ENCODE measurements around the gene CARM1.
"Not testable (repeated sequence)": the region's sequence is repeated elsewhere in the genome, so short reads cannot be mapped to it uniquely, and the experiment has no call there.

The CARM1 gene

GRCh38 chr19:10870955-10871603 is at the start of gene CARM1:
Gene CARM1 (plus strand): TSS chr19:10871553. CDS start chr19:10871703, 150 bp downstream.
- peak within 1 kb of the TSS; percentile 69 to 97 (median 85) for H3K4me3 ChIP-seq
- peak within 1 kb of the TSS; percentile 69 to 96 (median 92) for H3K27ac ChIP-seq

DNA sequence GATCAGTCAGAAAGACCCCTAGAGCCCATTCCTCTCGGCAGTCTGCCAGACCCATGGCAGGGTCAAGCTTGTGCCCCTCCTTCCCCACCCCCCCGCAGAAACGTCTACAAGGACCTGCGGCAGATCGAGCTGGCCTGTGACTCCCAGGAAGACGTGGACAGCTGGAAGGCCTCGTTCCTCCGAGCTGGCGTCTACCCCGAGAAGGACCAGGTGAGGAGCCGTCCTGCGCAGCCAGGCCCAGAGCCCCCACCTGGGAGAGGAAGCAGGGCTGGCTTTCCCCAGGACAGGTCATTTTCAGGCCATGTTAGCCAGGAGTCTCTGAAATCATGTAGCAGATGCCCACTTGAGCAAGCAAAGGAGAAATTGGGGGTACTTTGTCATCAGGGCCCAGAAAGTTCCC is 47.7 kb upstream of the CARM1 start:
- Histone ChIP-seq H3K27ac (no peak overlapping the region), H3K4me3 (no peak overlapping the region)

DNA sequence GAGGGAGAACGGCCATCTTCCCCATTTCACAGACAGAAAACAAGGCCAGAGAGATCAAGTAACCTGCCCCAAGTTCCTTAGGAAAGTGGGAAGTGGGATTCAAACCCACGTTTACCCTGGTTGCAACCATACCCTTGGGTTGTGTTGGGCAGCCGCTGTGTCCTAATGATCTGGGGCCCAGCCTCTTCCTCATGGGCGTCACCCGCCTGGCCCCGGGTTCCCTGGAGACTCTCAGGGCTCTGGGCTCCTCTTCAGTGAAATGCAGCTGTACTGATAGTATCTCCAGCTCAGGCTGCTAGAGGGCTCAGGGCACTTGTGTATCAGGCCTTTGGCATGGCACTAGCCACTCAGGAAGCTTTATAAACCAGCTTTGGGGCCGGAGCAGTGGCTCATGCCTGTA is 45.1 kb upstream of the CARM1 start:
- no peak overlapping the region for H3K27ac ChIP-seq
- H3K4me3 ChIP-seq: no peak overlapping the region

DNA sequence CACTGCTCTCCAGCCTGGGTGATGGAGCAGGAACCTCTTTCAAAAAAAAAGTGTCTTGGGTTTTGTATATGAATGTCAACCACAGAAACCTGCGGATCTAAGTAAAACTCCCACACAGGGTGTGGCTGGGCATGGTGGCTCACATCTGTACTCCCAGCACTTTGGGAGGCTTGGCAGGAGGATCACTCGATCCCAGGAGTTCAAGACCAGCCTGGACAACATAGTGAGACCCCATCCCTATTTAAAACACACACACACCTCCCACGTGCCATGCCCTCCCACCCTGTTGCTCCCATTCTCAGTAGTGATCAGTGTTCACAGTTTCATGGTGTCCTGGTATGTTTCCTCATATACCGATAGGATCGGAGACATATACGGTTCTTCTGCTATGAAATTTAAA is 44.5 kb upstream of the CARM1 start:
- no peak overlapping the region for H3K27ac ChIP-seq

GRCh38 chr19:10828981-10829821 is 42.2 kb upstream of the CARM1 start:
- Histone ChIP-seq H3K27ac (no peak overlapping the region), H3K4me3 (no peak overlapping the region)

More for the DNA sequence above, 44.5 kb upstream of the CARM1 start:
- H3K4me3 ChIP-seq: no peak overlapping the region

DNA sequence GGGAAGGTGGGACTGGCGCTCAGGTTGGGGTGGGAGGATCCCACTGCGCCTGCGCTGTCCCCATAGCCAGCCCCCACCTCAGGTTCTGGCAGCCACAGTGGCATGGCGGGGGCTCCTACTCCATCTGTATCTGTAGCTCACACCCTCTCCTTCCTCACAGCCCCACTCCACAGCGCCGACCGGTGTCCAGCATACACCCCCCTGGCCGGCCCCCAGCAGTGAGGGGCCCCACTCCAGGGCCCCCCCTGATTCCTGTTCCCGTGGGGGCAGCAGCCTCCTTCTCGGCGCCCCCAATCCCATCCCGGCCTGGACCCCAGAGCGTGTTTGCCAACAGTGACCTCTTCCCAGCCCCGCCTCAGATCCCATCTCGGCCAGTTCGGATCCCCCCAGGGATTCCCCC is 41.4 kb upstream of the CARM1 start:
- H3K27ac ChIP-seq: no peak overlapping the region
- H3K4me3 ChIP-seq: no peak overlapping the region

DNA sequence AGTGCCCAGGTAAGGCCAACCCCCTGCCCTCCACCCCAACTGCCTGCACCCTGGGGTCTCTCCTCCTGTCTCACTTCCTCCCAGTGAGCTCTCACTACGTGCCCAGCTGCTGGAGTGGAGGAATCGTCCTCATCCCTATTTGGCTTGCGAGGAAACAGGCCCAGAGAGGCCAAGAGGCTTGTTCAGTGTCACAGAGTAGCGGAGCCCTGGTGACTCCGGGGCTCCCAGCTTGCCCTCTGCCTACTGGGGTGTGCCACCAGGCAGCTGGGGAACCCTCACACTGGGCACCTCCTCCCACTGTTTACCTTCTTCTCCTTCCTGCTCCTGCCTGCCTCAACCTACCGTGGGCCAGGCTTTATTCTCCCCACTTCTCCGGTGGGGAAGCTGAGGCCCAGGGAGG is 41.0 kb upstream of the CARM1 start:
- no peak overlapping the region for H3K4me3 ChIP-seq
- no peak overlapping the region for H3K27ac ChIP-seq

GRCh38 chr19:10830931-10831779 is 40.2 kb upstream of the CARM1 start:
- Histone ChIP-seq H3K27ac (no peak overlapping the region), H3K4me3 (no peak overlapping the region)

DNA sequence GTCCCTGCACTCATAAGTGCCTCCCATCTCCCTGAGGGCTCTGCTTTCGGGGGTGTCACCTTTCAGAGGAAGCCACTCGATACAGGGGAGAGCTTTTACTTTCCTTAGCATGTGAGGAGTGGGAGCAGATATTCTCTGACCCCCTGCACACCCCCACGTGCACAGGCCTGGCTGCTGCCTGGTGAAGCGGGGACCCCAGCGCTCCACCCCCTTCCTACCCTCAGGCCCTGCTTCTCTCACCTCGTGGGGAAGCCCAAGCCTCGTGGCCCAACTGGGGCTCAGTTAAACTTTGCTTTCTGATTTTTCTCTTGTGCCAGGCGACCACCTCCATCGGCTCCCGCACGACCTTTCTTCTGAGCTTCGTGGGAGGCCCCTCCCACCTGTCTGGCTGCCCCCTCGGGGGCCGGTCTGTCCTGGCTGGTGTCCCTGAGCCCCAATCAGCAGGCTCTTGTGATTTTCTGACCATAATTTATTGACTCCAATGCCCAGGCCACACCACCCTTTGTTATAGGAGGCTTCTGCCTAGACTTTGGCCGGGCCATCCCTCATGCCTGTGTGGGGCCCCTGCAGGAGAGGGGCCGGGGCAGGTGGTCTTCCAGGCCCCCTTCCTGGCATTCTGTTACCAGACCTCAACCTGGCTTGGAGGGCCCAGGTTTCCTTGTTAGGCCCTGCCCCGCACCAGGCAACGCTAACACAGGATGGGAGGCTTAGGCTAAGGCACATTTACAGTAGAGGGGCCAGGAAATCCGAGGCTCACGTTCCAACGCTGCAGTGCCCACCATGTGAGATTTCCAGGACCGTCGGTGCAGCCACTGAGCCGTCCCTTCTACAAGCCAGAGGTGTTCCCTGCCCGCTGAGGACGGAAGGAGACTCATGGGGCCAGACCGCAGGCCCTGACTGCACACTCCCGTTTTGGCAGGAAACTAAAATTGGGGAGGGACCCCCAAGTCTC is 39.1 kb upstream of the CARM1 start:
- Histone ChIP-seq H3K4me3 (no peak overlapping the region), H3K27ac (no peak overlapping the region)

DNA sequence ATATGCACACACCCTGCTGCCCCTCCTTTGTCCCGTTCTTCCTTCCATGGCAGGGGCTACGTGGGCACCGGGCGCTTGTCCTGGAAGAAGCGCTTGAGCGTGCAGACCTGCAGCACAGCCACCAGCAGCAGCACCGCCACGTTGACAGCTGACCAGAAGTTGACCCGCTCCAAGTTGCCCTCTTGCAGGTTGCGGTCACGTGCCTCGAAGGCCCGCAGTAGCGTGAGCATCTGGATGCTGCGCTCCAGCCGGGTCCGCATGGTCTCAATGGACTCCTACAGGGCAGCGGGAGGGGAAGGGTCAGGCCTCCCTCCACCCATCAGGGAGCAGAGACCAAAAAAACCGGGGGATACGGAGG is 38.4 kb upstream of the CARM1 start:
- H3K4me3 ChIP-seq: no peak overlapping the region
- H3K27ac ChIP-seq: no peak overlapping the region

GRCh38 chr19:10835089-10835753 is 36.1 kb upstream of the CARM1 start:
- peak overlapping the region in 19 of 21 experiments; percentile 50 to 99 (median 96) for H3K27ac ChIP-seq
- peak overlapping the region; percentile 25 to 68 (median 56) for H3K4me3 ChIP-seq

DNA sequence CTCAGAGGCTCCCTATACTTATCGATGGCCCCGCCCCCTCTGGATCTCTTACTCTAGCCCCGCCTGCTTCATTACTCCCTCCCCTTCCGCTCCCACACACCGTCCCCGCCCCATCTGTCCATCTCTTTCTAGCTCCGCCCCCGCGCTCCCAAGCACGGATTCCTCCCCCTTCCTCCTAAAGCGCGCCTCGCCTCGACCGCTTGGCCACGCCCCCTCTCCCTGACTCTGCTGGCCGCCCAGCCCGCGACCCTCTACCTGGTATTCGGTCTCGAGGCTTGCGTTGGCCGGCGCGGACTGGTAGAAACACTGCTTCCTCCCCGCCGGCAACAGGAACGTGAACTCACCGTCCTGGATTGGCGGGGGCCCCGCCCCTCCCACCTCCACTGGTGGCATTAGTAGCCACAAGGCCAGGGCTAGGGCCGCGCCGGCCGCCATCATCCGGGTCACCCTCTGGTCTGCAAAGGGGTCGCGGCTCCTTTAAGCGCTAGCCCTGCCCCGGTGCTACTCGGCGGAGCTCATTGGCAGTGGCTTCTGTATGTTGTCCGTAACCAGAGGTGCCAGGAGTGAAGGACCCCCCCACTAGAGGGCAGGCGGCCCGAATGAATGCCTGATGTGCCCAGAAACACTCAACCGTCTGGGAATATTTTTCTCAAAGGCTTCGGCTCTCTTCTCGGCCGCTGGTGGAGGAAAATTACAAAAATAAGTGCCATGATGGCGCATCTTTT is 35.4 kb upstream of the CARM1 start, which contains the start of gene TMED1:
TSS of gene TMED1 (minus strand) at position 459 of the 725 bp plus-strand sequence. CDS start at position 438, 21 bp downstream.
- peak within 1 kb of the TSS; percentile 50 to 87 (median 58) for H3K4me3 ChIP-seq
- peak within 1 kb of the TSS; percentile 81 to 99 (median 96) for H3K27ac ChIP-seq

- Histone ChIP-seq H3K27ac (peak overlapping the region; percentile 35 to 99 (median 96)), H3K4me3 (peak overlapping the region; percentile 50 to 87 (median 58))
These were observed 34.6 kb upstream of the CARM1 start for GRCh38 chr19:10836479-10837330.

GRCh38 chr19:10837649-10838048 is 33.7 kb upstream of the CARM1 start:
- not testable (repeated sequence) for H3K4me3 ChIP-seq, H3K27ac ChIP-seq

DNA sequence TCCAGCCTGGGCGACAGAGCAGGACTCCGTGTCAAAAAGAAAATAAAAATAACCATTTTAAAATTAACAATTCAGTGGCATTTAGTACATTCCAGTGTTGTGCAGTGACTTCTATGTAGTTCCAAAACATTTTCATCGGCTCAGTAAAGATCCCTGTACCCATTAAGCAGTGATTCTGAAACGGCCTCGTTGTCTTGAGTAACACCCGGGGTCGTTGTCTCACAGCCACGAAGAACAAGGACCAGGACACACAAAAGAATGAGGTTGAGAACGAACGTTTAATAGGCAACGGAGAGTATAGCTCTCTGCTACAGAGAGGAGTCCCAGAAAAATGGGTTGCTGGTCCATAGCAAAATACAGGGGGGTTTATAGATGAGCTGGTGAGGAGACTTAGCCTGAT is 33.0 kb upstream of the CARM1 start:
- no peak overlapping the region for H3K27ac ChIP-seq

GRCh38 chr19:10839114-10840050 is 32.0 kb upstream of the CARM1 start:
- no peak overlapping the region for H3K27ac ChIP-seq

More for the DNA sequence above, 33.0 kb upstream of the CARM1 start:
- no peak overlapping the region for H3K4me3 ChIP-seq

More at GRCh38 chr19:10839114-10840050, 32.0 kb upstream of the CARM1 start:
- H3K4me3 ChIP-seq: no peak overlapping the region
